HepG2 (cell line): ENCODE data around the gene RFTN1.

ENCODE experiments used
- CHD2 ChIP-seq: IDR thresholded peaks from 2 replicates; pipeline ENCODE4 v1.6.1; 2011; ENCODE audit warnings: low read depth, low read length, improper control_type of control experiment
- FOXO1 ChIP-seq: sonication (generic); formaldehyde crosslinking; IDR thresholded peaks from 2 replicates; pipeline ENCODE4 v1.4.0; 2020; ENCODE audit warnings: missing genetic modification reagents
- KLF13 ChIP-seq: sonication (generic); formaldehyde crosslinking; IDR thresholded peaks from 2 replicates; pipeline ENCODE4 v1.4.0; 2020; ENCODE audit warnings: mild to moderate bottlenecking, missing genetic modification reagents
- MAFF ChIP-seq: IDR thresholded peaks from 2 replicates; pipeline ENCODE4 v1.6.1; 2011; ENCODE audit warnings: low read depth, low read length, improper control_type of control experiment
- POLR2AphosphoS5 ChIP-seq: IDR thresholded peaks from 2 replicates; pipeline ENCODE4 v1.6.1; 2012; ENCODE audit warnings: low read depth, low read length
- RBM22 ChIP-seq: fragments of 200-400 bp; formaldehyde crosslinking; optimal IDR thresholded peaks from 2 replicates; pipeline ENCODE3; 2017; ENCODE audit warnings: mild to moderate bottlenecking, low read length, moderate library complexity
- U2AF1 ChIP-seq: fragments of 200-400 bp; formaldehyde crosslinking; optimal IDR thresholded peaks from 2 replicates; pipeline ENCODE3; 2017; ENCODE audit warnings: mild to moderate bottlenecking, low read depth, low read length
- ZNF24 ChIP-seq: fragments of 450-650 bp; IDR thresholded peaks from 2 replicates; pipeline ENCODE4 v1.6.1; 2017; ENCODE audit warnings: antibody characterized with exemption, mild to moderate bottlenecking
- TF ChIP-seq, protein P1 (sequence below), 2 experiments: IDR thresholded peaks; 2 replicates each; pipeline ENCODE4 v1.6.1; 2011 to 2012; ENCODE audit warnings: low read length in 2 of 2, borderline replicate concordance in 1 of 2, low read depth in 1 of 2, mild to moderate bottlenecking in 1 of 2, moderate library complexity in 1 of 2

DNA sequence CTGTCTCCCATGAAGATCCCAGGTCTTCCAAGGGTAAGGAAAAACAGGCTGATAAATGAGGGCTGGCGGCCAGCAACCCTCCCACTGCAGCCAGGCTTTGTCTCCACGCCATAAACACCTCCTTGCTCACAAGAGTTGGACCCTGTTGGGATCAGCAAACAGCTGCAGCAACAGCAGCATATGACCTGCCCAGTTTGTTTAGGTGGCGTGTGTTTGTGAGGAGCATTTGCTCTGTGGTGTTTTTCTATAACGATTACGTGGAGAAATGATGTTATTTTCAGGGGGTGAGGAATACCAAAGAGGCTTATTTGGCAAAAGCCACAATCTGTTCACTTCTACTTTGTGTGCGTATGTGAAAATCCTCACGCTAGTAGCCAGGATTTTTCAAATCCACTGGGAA, 58.5 kb downstream of the RFTN1 start:
- no peak for TF ChIP-seq KLF13
- no peak for TF ChIP-seq MAFF
- TF ChIP-seq CHD2 = no peak
- TF ChIP-seq RBM22 = no peak
- TF ChIP-seq U2AF1 = no peak
- TF ChIP-seq, protein P1, sequence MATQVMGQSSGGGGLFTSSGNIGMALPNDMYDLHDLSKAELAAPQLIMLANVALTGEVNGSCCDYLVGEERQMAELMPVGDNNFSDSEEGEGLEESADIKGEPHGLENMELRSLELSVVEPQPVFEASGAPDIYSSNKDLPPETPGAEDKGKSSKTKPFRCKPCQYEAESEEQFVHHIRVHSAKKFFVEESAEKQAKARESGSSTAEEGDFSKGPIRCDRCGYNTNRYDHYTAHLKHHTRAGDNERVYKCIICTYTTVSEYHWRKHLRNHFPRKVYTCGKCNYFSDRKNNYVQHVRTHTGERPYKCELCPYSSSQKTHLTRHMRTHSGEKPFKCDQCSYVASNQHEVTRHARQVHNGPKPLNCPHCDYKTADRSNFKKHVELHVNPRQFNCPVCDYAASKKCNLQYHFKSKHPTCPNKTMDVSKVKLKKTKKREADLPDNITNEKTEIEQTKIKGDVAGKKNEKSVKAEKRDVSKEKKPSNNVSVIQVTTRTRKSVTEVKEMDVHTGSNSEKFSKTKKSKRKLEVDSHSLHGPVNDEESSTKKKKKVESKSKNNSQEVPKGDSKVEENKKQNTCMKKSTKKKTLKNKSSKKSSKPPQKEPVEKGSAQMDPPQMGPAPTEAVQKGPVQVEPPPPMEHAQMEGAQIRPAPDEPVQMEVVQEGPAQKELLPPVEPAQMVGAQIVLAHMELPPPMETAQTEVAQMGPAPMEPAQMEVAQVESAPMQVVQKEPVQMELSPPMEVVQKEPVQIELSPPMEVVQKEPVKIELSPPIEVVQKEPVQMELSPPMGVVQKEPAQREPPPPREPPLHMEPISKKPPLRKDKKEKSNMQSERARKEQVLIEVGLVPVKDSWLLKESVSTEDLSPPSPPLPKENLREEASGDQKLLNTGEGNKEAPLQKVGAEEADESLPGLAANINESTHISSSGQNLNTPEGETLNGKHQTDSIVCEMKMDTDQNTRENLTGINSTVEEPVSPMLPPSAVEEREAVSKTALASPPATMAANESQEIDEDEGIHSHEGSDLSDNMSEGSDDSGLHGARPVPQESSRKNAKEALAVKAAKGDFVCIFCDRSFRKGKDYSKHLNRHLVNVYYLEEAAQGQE (IDR thresholded peaks at IDR 0.05; ENCODE audit: borderline replicate concordance in 1 of 2, low read depth in 1 of 2, low read length in 2 of 2) = no peak
- no peak for TF ChIP-seq POLR2AphosphoS5
- no peak for TF ChIP-seq FOXO1 (CRISPR knock-in tag)
- no peak for TF ChIP-seq ZNF24
